KOPT-K1 (cell line): ENCODE data around the gene TNFSF15.

Experiments
- H3K27ac ChIP-seq: fragments of 200-600 bp; sonication (generic); 2 replicates; pipeline ENCODE4 v1.5.1; 2016; ENCODE audit warnings: antibody characterized with exemption, mild to moderate bottlenecking, low read depth, low read length; ENCODE audit not compliant: poor library complexity, severe bottlenecking
- H3K36me3 ChIP-seq: fragments of 200-600 bp; sonication (generic); 2 replicates; pipeline ENCODE4 v1.5.1; 2017; ENCODE audit warnings: antibody characterized with exemption, mild to moderate bottlenecking, low read length, moderate library complexity; ENCODE audit not compliant: insufficient read depth
- H3K9me3 ChIP-seq: fragments of 200-600 bp; sonication (generic); 2 replicates; pipeline ENCODE4 v1.5.1; 2017; ENCODE audit warnings: antibody characterized with exemption, low read length, mild to moderate bottlenecking; ENCODE audit not compliant: insufficient read depth, poor library complexity, severe bottlenecking

TNFSF15 gene

GRCh38 chr9:114830546-114830945, 24.7 kb upstream of the TNFSF15 start:
- Histone ChIP-seq H3K27ac (no peak overlapping the region), H3K36me3 (no peaks in the 10 kb centered on the region), H3K9me3 (no peaks in the 10 kb centered on the region)

GRCh38 chr9:114829574-114830440, 24.0 kb upstream of the TNFSF15 start:
- no peaks in the 10 kb centered on the region for H3K9me3 ChIP-seq
- no peak overlapping the region for H3K27ac ChIP-seq
- H3K36me3 ChIP-seq, result no peaks in the 10 kb centered on the region

- H3K27ac ChIP-seq, result no peak overlapping the region
- no peaks in the 10 kb centered on the region for H3K36me3 ChIP-seq
- no peaks in the 10 kb centered on the region for H3K9me3 ChIP-seq
Measured at GRCh38 chr9:114828303-114828650, 22.4 kb upstream of the TNFSF15 start.

- Histone ChIP-seq H3K9me3 (no peaks in the 10 kb centered on the region), H3K27ac (no peak overlapping the region), H3K36me3 (no peaks in the 10 kb centered on the region)
Measured at GRCh38 chr9:114827641-114828302, 21.9 kb upstream of the TNFSF15 start.

- H3K9me3 ChIP-seq, result no peaks in the 10 kb centered on the region
- H3K36me3 ChIP-seq, result no peaks in the 10 kb centered on the region
- no peak overlapping the region for H3K27ac ChIP-seq
Measured at GRCh38 chr9:114826431-114826830, 20.6 kb upstream of the TNFSF15 start.

- H3K9me3 ChIP-seq, result no peaks in the 10 kb centered on the region
- no peaks in the 10 kb centered on the region for H3K36me3 ChIP-seq
- no peak overlapping the region for H3K27ac ChIP-seq
Measured at GRCh38 chr9:114825126-114825795, 19.4 kb upstream of the TNFSF15 start.

- no peak overlapping the region for H3K27ac ChIP-seq
- H3K36me3 ChIP-seq, result no peaks in the 10 kb centered on the region
- no peaks in the 10 kb centered on the region for H3K9me3 ChIP-seq
Measured at GRCh38 chr9:114824110-114824509, 18.3 kb upstream of the TNFSF15 start.

GRCh38 chr9:114823441-114823840, 17.6 kb upstream of the TNFSF15 start:
- no peaks in the 10 kb centered on the region for H3K9me3 ChIP-seq
- H3K36me3 ChIP-seq, result no peaks in the 10 kb centered on the region
- no peak overlapping the region for H3K27ac ChIP-seq

- no peaks in the 10 kb centered on the region for H3K9me3 ChIP-seq
- H3K27ac ChIP-seq, result no peak overlapping the region
- no peaks in the 10 kb centered on the region for H3K36me3 ChIP-seq
Measured at GRCh38 chr9:114822708-114823107, 16.9 kb upstream of the TNFSF15 start.

- H3K36me3 ChIP-seq, result no peaks in the 10 kb centered on the region
- H3K27ac ChIP-seq, result no peak overlapping the region
- H3K9me3 ChIP-seq, result no peaks in the 10 kb centered on the region
Measured at GRCh38 chr9:114820776-114821501, 15.1 kb upstream of the TNFSF15 start.

- Histone ChIP-seq H3K9me3 (no peaks in the 10 kb centered on the region), H3K36me3 (no peaks in the 10 kb centered on the region), H3K27ac (no peak overlapping the region)
Measured at GRCh38 chr9:114818178-114818577, 12.3 kb upstream of the TNFSF15 start.

GRCh38 chr9:114813717-114814418, 8.0 kb upstream of the TNFSF15 start:
- Histone ChIP-seq H3K27ac (no peak overlapping the region), H3K9me3 (no peaks in the 10 kb centered on the region), H3K36me3 (no peaks in the 10 kb centered on the region)

GRCh38 chr9:114811966-114812636, 6.3 kb upstream of the TNFSF15 start:
- Histone ChIP-seq H3K36me3 (no peaks in the 10 kb centered on the region), H3K9me3 (no peaks in the 10 kb centered on the region), H3K27ac (no peak overlapping the region)

GRCh38 chr9:114811301-114811700, 5.5 kb upstream of the TNFSF15 start:
- Histone ChIP-seq H3K36me3 (no peaks in the 10 kb centered on the region), H3K9me3 (no peaks in the 10 kb centered on the region), H3K27ac (no peak overlapping the region)
